Measurements from ENCODE around the gene C14orf119.

The C14orf119 gene

GRCh38 chr14:23076785-23077408 lies 18.4 kb upstream of the C14orf119 start:
- DNase-seq, result peak in 4 of 42 donors; percentile 20 to 71 (median 49)
- intact Hi-C loops (cut with DNase I), result loop anchor here (10.0 kb wide), 1 partner anchor 108 kb away; the partner anchor contains the start of gene SLC7A8

- no peak for DNase-seq
- intact Hi-C loops (cut with DNase I), result loop anchor here (10.0 kb wide), 1 partner anchor 107 kb away; the partner anchor contains the start of gene SLC7A8
Observed at GRCh38 chr14:23077962-23078361, 17.3 kb upstream of the C14orf119 start.

- intact Hi-C loops (cut with DNase I), result loop anchor here (10.0 kb wide), 1 partner anchor 106 kb away; the partner anchor contains the start of gene SLC7A8
- peak in 13 of 42 donors; percentile 29 to 79 (median 55) for DNase-seq
Observed at GRCh38 chr14:23078692-23079116, 16.6 kb upstream of the C14orf119 start.

- no peak for DNase-seq
- intact Hi-C loops (cut with DNase I), result loop anchor here (10.0 kb wide), 1 partner anchor 105 kb away; the partner anchor contains the start of gene SLC7A8
Observed at GRCh38 chr14:23079716-23080115, 15.6 kb upstream of the C14orf119 start.

- intact Hi-C loops (cut with DNase I), result no loop called here
- DNase-seq, result no peak
Observed at GRCh38 chr14:23080474-23080873, 14.8 kb upstream of the C14orf119 start.

GRCh38 chr14:23085458-23085857 lies 9.8 kb upstream of the C14orf119 start:
- intact Hi-C loops (cut with DNase I), result no loop called here
- DNase-seq, result no peak

- intact Hi-C loops (cut with DNase I), result no loop called here
- no peak for DNase-seq
Observed at GRCh38 chr14:23086565-23086964, 8.7 kb upstream of the C14orf119 start.

- DNase-seq, result no peak
- intact Hi-C loops (cut with DNase I), result loop anchor here (10.0 kb wide), 1 partner anchor 215 kb away; the partner anchor contains the start of genes BCL2L2 and PPP1R3E
Observed at GRCh38 chr14:23089498-23090253, 5.6 kb upstream of the C14orf119 start.

GRCh38 chr14:23090254-23090636 lies 5.1 kb upstream of the C14orf119 start:
- no peak for DNase-seq
- intact Hi-C loops (cut with DNase I), result loop anchor here (10.0 kb wide), 1 partner anchor 215 kb away; the partner anchor contains the start of genes BCL2L2 and PPP1R3E

GRCh38 chr14:23091294-23092225 lies 3.7 kb upstream of the C14orf119 start:
- intact Hi-C loops (cut with DNase I), result loop anchor here (10.0 kb wide), 1 partner anchor 213 kb away; the partner anchor contains the start of genes BCL2L2 and PPP1R3E
- DNase-seq, result no peak

- no peak for DNase-seq
- intact Hi-C loops (cut with DNase I), result loop anchor here (10.0 kb wide), 1 partner anchor 212 kb away; the partner anchor contains the start of genes BCL2L2 and PPP1R3E
Observed at GRCh38 chr14:23093104-23093503, 2.2 kb upstream of the C14orf119 start.

- intact Hi-C loops (cut with DNase I), result loop anchor here (10.0 kb wide), 1 partner anchor 211 kb away; the partner anchor contains the start of genes BCL2L2 and PPP1R3E
- no peak for DNase-seq
Observed at GRCh38 chr14:23093526-23093925, 1.8 kb upstream of the C14orf119 start.

GRCh38 chr14:23093991-23094665 lies 1.2 kb upstream of the C14orf119 start:
- DNase-seq, result no peak
- intact Hi-C loops (cut with DNase I), result loop anchor here (10.0 kb wide), 1 partner anchor 211 kb away; the partner anchor contains the start of genes BCL2L2 and PPP1R3E

- peak in 41 of 42 donors; percentile 51 to 99 (median 75) for DNase-seq
- intact Hi-C loops (cut with DNase I), result loop anchor here (10.0 kb wide), 1 partner anchor 210 kb away; the partner anchor contains the start of genes BCL2L2 and PPP1R3E
Observed at GRCh38 chr14:23094666-23095195, 574 bp upstream of the C14orf119 start, which contains the start of gene ACIN1. Gene ACIN1, minus strand, starts transcription at chr14:23095136. Its CDS starts 24 bp downstream, at chr14:23095112.

- intact Hi-C loops (cut with DNase I), result loop anchor here (10.0 kb wide), 1 partner anchor 207 kb away; the partner anchor contains the start of genes BCL2L2 and PPP1R3E
- DNase-seq, result no peak
Observed at GRCh38 chr14:23097786-23098185, 2.5 kb downstream of the C14orf119 start.

GRCh38 chr14:23099212-23099861 lies 4.0 kb downstream of the C14orf119 start:
- DNase-seq, result peak in 1 of 42 donors; percentile 1
- intact Hi-C loops (cut with DNase I), result loop anchor here (10.0 kb wide), 1 partner anchor 205 kb away; the partner anchor contains the start of genes BCL2L2 and PPP1R3E
